D341Med (cell line): ENCODE data around the gene FNBP1.
"Not testable (repeated sequence)": the region's sequence is repeated elsewhere in the genome, so short reads cannot be mapped to it uniquely, and the experiment has no call there.

ENCODE experiments used
- DNase-seq: peaks from one replicate; pipeline ENCODE4 v3.0.0; 2012; ENCODE audit warnings: low spot score

Gene FNBP1

GRCh38 chr9:129991139-129991538 lies 51.9 kb downstream of the FNBP1 start:
- DNase-seq, result not testable (repeated sequence)

- DNase-seq, result no peak
Measured at GRCh38 chr9:129990269-129991010, 52.5 kb downstream of the FNBP1 start.

DNA sequence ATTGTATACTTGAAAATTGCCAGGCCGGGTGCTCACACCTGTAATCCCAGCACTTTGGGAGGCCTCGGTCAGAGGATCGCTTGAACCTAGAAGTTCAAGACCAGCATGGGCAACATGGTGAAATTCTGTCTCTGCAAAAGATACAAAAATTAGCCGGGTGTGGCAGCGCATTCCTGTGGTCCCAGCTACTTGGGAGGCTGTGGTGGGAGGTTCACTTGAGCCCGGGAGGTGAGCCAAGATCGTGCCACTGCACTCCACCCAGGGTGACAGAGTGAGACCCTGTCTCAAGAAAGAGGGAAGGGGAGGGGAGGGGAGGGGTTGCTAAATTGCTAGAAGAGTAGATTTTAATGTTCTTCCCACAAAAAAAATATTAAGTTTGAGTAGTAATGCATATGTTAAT lies 53.2 kb downstream of the FNBP1 start:
- DNase-seq, result no peak

DNA sequence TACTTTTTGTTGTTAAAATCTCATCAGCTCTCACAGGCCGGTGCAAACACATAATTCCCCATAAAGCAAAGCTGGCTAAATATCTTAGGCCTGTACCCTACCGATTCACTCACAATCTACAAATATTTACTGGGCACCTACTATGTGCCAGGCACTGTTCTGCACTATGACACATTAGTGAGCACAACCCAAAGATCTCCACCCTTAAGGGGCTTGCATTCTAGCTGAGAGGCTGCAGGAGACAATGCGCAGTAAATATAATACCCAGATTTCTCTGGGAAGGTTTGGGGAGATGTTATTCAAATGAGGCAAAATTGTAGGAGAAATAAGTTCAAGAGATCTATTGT lies 53.7 kb downstream of the FNBP1 start:
- no peak for DNase-seq

DNA sequence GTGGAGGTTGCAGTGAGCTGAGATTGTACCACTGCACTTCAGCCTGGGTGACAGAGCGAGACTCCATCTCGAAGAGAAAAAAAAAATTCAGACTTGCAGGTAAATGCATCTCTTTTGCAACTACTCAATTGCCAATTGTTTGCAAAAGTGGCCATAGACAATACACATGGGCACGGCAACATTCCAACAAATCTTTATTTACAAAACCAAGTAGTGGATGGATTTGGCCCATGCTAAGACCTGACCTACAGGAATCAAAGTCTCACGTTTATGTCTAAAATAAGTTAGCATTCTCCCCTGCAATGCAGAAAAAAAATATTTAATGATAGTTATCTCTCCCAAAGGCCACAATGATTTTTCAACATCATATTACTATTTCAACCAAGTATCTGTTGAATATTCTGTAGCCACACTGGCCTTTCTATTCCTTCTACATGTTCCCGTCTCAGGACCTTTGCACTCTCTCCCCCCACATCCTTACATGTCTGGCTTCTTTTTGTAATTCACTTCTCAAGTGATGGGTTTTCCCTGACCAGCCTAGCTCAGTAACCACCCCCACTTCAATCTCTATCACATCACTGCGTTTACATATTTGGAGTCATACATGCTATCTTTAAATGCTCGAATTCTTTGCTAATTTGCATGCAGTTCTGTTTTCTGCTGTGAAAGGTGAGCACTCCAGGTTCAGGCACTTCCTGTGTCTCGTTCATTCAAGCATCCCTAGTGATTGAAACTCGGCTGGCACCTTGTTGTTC lies 54.2 kb downstream of the FNBP1 start:
- DNase-seq, result no peak

- no peak for DNase-seq
Measured at GRCh38 chr9:129987941-129988340, 55.0 kb downstream of the FNBP1 start.

DNA sequence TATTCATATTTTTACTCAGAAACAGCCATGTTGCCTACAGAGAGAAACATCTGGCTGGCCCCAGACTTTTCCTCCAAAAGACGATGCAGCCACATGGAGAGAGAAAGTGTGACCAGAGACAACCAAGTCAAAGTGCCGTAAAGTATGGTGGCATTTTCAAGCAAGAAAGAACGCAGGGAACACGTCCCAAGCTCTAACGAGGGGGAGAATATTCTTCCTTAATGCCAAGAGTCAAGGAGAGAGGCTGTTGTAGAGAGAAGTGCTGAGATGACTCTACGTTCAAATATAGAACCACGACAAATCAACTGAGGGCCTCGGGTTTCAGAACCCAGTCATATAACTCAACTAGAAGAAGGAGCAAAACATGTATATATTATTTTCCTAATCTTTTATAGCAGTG lies 55.9 kb downstream of the FNBP1 start:
- DNase-seq, result no peak

GRCh38 chr9:129984589-129984988 lies 58.4 kb downstream of the FNBP1 start:
- not testable (repeated sequence) for DNase-seq

DNA sequence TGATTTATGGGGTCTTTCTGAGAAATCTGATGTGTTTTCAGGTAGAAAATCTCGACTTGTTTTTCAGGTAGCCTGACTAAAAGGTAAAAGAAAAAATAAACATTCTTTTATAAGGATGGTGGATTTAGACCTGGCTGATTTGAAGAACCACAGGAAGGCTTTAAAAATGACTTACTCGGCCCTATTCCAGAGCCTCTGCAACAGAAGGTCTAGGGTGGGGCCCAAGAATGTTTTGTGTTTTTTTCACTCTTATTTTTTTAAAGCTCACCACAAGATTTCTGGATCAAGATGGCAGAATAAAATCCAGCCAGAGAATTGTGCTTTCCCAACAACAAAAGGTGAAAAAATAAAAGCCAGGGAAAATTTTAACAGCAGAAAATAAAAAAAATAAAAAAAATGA lies 59.1 kb downstream of the FNBP1 start:
- no peak for DNase-seq

- no peak for DNase-seq
Measured at GRCh38 chr9:129981180-129981907, 61.6 kb downstream of the FNBP1 start.

DNA sequence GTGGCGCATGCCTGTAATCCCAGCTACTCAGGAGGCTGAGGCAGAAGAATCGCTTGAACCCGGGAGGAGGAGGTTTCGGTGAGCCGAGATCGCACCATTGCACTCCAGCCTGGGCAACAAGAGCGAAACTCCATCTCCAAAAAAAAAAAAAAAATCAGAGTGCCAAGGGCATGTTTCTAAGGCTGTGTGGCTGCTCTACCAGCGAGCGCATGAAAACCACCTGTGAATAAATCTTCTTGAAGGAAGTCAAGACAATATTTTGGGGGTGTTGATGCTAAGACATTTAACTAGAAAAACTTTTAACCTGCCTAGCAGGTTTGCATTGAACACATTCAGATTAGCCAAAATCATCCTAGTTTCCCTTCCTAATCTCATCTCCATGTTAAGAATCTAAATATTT lies 62.8 kb downstream of the FNBP1 start:
- not testable (repeated sequence) for DNase-seq

DNA sequence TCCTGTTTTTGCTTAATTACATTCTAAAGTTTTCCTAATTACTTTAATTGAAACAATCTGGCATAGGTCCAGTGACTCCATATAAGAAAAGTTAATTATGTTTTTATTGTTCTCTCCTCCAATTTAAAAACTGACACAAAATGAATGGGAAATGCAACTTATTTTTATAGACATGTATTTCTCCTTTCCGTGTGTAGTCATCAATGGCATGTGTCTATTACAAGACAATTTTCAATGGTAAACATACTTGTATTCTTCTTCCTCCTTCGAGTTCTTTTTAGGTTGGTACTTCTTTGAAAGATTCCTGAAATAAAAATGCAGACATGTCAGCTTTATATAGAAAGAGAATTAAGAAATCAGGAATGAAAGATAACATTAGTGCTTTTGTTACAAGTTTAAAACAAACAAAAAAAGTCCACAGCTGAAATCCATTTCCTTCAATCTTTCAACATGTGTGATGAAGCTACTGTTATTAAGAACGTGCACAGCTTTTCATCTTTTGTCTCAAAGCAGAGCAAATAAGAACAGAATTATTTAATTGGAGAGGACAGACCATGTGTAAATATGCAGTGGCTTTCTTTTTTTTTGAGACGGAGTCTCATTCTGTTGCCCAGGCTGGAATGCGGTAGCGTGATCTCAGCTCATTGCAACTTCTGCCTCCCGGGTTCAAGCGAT lies 63.8 kb downstream of the FNBP1 start:
- no peak for DNase-seq

GRCh38 chr9:129972816-129973215 lies 70.2 kb downstream of the FNBP1 start:
- DNase-seq, result no peak

DNA sequence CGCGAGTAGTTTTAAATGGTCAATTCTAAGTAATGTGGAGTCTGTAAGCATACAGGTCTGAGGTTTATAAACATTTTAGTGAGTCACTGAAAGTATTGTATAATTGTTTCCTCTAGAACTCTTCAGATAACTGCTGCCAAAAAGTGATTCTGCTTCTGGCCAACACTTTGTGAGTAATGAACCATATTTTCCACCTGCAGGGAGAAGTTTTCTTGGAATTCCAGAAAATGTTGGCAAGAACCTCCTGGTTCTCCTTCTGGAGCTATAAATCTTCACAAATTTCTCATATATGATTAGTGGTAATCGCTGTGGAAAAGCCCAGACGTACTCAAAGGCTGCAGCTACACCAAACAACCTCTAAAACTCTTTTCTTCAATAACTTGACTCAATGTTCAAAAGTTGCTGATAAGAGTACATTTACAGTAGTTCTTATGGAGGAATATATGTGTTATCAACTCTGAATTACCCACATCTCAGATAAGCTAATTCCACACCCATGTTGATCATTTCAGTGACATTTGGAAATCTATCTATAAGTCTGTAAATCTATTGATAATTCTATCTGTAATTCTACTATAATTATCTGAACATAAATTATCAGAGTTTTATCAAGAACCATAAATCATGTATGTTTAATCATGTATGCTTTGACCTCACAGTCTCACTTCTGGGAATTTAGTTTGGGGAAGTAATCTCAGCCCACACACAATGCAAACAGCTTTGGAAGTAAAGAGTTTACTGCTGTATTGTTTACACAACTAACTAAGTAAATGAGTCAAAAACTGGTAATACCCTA lies 74.1 kb downstream of the FNBP1 start:
- no peak for DNase-seq

GRCh38 chr9:129964901-129965734 lies 77.9 kb downstream of the FNBP1 start:
- no peak for DNase-seq

- no peak for DNase-seq
Measured at GRCh38 chr9:129962889-129963703, 79.9 kb downstream of the FNBP1 start.

- DNase-seq, result no peak
Measured at GRCh38 chr9:129962451-129962864, 80.5 kb downstream of the FNBP1 start.

DNA sequence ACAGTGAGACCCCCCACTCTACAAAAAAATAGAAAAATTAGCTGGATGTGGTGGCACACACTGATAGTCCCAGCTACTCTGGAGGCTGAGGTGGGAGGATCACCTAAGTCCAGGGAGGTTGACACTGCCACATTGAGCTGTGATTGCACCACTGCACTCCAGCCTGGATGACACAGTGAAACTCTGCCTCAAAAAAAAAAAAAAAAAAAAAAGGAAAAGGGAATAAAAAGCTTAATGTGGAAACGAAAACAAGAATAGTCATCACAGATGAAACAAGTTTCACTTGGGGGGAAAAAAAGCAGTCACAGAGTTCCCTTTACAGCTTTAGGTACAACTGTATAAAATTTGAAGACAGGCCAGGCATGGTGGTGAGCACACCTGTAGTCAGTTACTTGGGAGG lies 84.2 kb downstream of the FNBP1 start:
- DNase-seq, result no peak

- no peak for DNase-seq
Measured at GRCh38 chr9:129954868-129955550, 88.0 kb downstream of the FNBP1 start.
